Endothelial cell of umbilical vein (primary cell): ENCODE measurements around the gene GLYATL3. TPM values are rescaled to one million over a fixed set of nuclear protein-coding genes. Genes with fewer than 3 reads are reported as not detected.

Experiments
- BruUV-seq: library from RNA; stranded (reverse); fragments of 400-500 nt; replicated peaks from 2 replicates; lab custom pipeline; 2021; lab: Mats Ljungman, UMichigan
- CTCF ChIA-PET: fragments of 300-600, 350-600 bp; sonication (Branson Sonifier 250); formaldehyde crosslinking; loops from one replicate; lab custom pipeline; 2021; ENCODE audit warnings: antibody characterized with exemption, inconsistent platforms; lab: Charles Lee
- POLR2A ChIA-PET: fragments of 300-600, 350-600 bp; sonication (Branson Sonifier 250); formaldehyde crosslinking; loops from one replicate; lab custom pipeline; 2021; ENCODE audit warnings: antibody characterized with exemption, inconsistent platforms; lab: Charles Lee
- DNase-seq: peaks from one replicate; pipeline ENCODE4 v3.0.0-alpha.2; 2011; ENCODE audit warnings: low read depth, low spot score
- FAIRE-seq: peaks from 2 replicates; lab custom pipeline; 2011; peaks lifted over from hg19 to GRCh38; lab: Jason Lieb, UNC
- H2AFZ ChIP-seq: 2 replicates; pipeline ENCODE4 v1.6.0; 2012; ENCODE audit warnings: low read depth, low read length, control low read depth, inconsistent platforms
- H3K27ac ChIP-seq: 2 replicates; pipeline ENCODE4 v1.5.1; 2011; ENCODE audit warnings: low read depth, mild to moderate bottlenecking, control low read depth, low read length, moderate library complexity; ENCODE audit not compliant: insufficient read depth
- H3K27me3 ChIP-seq, 2 experiments: 2 replicates each; pipeline versions ENCODE4 v1.6.0 to v1.6.1; 2011; ENCODE audit warnings: low read length in 2 of 2, mixed read lengths in 1 of 2; ENCODE audit not compliant: control insufficient read depth in 2 of 2, insufficient read depth in 2 of 2
- H3K36me3 ChIP-seq, 2 experiments: 2 replicates in 1 of 2; 3 replicates in 1 of 2; pipeline ENCODE4 v1.5.1; 2011; ENCODE audit warnings: low read length in 2 of 2, mild to moderate bottlenecking in 1 of 2, moderate library complexity in 1 of 2; ENCODE audit not compliant: control insufficient read depth in 2 of 2, insufficient read depth in 2 of 2; ENCODE audit errors: extremely low read depth in 1 of 2
- H3K4me1 ChIP-seq: 3 replicates; pipeline ENCODE4 v1.5.1; 2011; ENCODE audit warnings: mild to moderate bottlenecking, low read length; ENCODE audit not compliant: control insufficient read depth, insufficient read depth; ENCODE audit errors: extremely low read depth
- H3K4me2 ChIP-seq: 2 replicates; pipeline ENCODE4 v1.6.1; 2011; ENCODE audit warnings: low read length, control low read depth, mixed read lengths; ENCODE audit not compliant: insufficient read depth
- H3K4me3 ChIP-seq, 3 experiments: fragments of 200-600 bp in 1 of 3; sonication (generic), shearing (Covaris generic) in 1 of 3; replicated peaks in 1 of 3; 2 replicates each; pipeline ENCODE4 v1.5.1; 2011 to 2016; ENCODE audit warnings: control low read depth in 3 of 3, low read length in 3 of 3, mild to moderate bottlenecking in 2 of 3, inconsistent platforms in 1 of 3, low read depth in 1 of 3, moderate library complexity in 1 of 3; ENCODE audit not compliant: insufficient read depth in 1 of 3
- H3K79me2 ChIP-seq: 2 replicates; pipeline ENCODE4 v1.6.0; 2012; ENCODE audit warnings: low read length, inconsistent platforms; ENCODE audit not compliant: control insufficient read depth, insufficient read depth
- H3K9ac ChIP-seq: replicated peaks from 2 replicates; pipeline ENCODE3; 2011; ENCODE audit warnings: low read length, control low read depth; ENCODE audit not compliant: insufficient read depth; ENCODE audit errors: extremely low read depth
- H3K9me1 ChIP-seq: replicated peaks from 3 replicates; pipeline ENCODE4 v1.6.0; 2011; ENCODE audit warnings: mild to moderate bottlenecking, low read length; ENCODE audit not compliant: control insufficient read depth, insufficient read depth; ENCODE audit errors: extremely low read depth
- H3K9me3 ChIP-seq: replicated peaks from 2 replicates; pipeline ENCODE4 v1.5.1; 2012; ENCODE audit warnings: low read length, inconsistent platforms; ENCODE audit not compliant: control insufficient read depth, insufficient read depth
- H4K20me1 ChIP-seq: replicated peaks from 2 replicates; pipeline ENCODE3; 2011; ENCODE audit warnings: mild to moderate bottlenecking, low read length; ENCODE audit not compliant: control insufficient read depth, insufficient read depth; ENCODE audit errors: extremely low read depth
- CTCF ChIP-seq, 2 donors: IDR thresholded peaks; 1 replicate in 1 of 2; 2 replicates in 1 of 2; pipeline ENCODE4 v1.5.1; 2011; ENCODE audit warnings: low read length in 2 of 2, mild to moderate bottlenecking in 2 of 2, moderate library complexity in 2 of 2, control low read depth in 1 of 2, inconsistent platforms in 1 of 2, low read depth in 1 of 2; ENCODE audit not compliant: insufficient read depth in 1 of 2; ENCODE audit errors: extremely low read depth in 1 of 2
- EZH2 ChIP-seq: IDR thresholded peaks from 2 replicates; pipeline ENCODE4 v1.6.1; 2012; ENCODE audit warnings: borderline replicate concordance, low read depth, mild to moderate bottlenecking, moderate library complexity, low read length, inconsistent platforms; ENCODE audit not compliant: severe bottlenecking
- FOS ChIP-seq: IDR thresholded peaks from 2 replicates; pipeline ENCODE4 v1.6.1; 2011; ENCODE audit warnings: mild to moderate bottlenecking, low read length, moderate library complexity, borderline replicate concordance; ENCODE audit not compliant: insufficient read depth
- GATA2 ChIP-seq: IDR thresholded peaks from 2 replicates; pipeline ENCODE4 v1.7.0; 2011; ENCODE audit warnings: low read depth, mild to moderate bottlenecking, moderate library complexity, mixed read lengths, low read length; ENCODE audit not compliant: insufficient read length, insufficient read depth
- JUN ChIP-seq: IDR thresholded peaks from 2 replicates; pipeline ENCODE4 v1.6.1; 2011; ENCODE audit warnings: borderline replicate concordance, low read depth; ENCODE audit not compliant: insufficient read length, insufficient read depth
- MAX ChIP-seq: IDR thresholded peaks from 2 replicates; pipeline ENCODE4 v1.6.1; 2011; ENCODE audit not compliant: insufficient read depth, insufficient read length
- MYC ChIP-seq: IDR thresholded peaks from one replicate; pipeline ENCODE4 v1.6.1; 2011; ENCODE audit warnings: mild to moderate bottlenecking, low read depth, low read length
- POLR2A ChIP-seq: IDR thresholded peaks from 2 replicates; pipeline ENCODE4 v1.6.1; 2012; ENCODE audit warnings: low read depth, mild to moderate bottlenecking, control low read depth, low read length
- POLR2AphosphoS5 ChIP-seq: IDR thresholded peaks from 2 replicates; pipeline ENCODE4 v1.6.1; 2012; ENCODE audit warnings: low read depth, mild to moderate bottlenecking, control low read depth, low read length, moderate library complexity; ENCODE audit not compliant: insufficient read depth
- dilution Hi-C: fragments of 300-500 bp; cut with MboI; formaldehyde crosslinking; loops from one replicate; pipeline ENCODE4 v1.15.0; 2019; ENCODE audit warnings: low sequenced_read_pairs; ENCODE audit not compliant: extremely low pct_ligation_motif_present
- intact Hi-C: fragments of 100-400 bp; cut with micrococcal nuclease; formaldehyde crosslinking; loops from one replicate; pipeline ENCODE4 v1.10.0; 2022
- polyA plus RNA-seq, 4 experiments: library from polyadenylated mRNA; depleted of rRNA in 3 of 4; stranded (reverse) in 3 of 4; unstranded in 1 of 4; fragments of >200 nt; gene quantifications; 2 replicates each; pipeline versions ENCODE4 v1.2.1 to v1.2.3, GENCODE V29; 2011 to 2012; ENCODE audit warnings: missing spikeins in 1 of 4
- total RNA-seq: library from RNA; stranded (reverse); gene quantifications from 2 replicates; pipeline ENCODE4 v1.2.3, GENCODE V29; 2021

GLYATL3 gene
- total and polyA plus RNA-seq, 2 donors (not counting 3 experiments of a cell fraction or from before 2014, with no cell fraction given) = not detected

DNA sequence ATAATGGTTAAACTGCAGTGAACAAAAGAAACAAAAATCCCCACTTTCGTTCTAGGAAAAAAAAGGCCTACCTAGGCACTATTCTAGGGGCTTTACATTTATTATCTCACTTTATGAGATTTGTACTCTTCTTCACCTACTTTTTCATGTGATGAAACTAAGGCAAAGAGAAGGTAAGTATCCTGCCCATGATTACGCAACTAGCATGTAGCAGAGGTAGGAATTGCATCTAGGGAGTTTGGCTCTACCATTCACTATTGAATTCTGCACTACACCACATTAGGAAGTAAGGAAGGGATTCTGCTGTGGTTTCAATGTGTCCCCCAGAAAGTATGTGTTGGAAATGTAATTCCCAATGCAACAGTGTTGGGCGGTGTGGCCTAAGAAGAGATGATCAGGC lies 39.4 kb downstream of the GLYATL3 start:
- H3K4me2 ChIP-seq = no peak overlapping the region
- H3K36me3 ChIP-seq = no peaks in the 10 kb centered on the region
- BruUV-seq = no TSS peak
- H3K9ac ChIP-seq = no peak overlapping the region
- dilution Hi-C loops = no loop called here
- TF ChIP-seq GATA2 = no peak
- TF ChIP-seq JUN = no peak
- no peak for TF ChIP-seq MYC
- TF ChIP-seq EZH2 = no peak
- no peak for TF ChIP-seq FOS
- no peak for TF ChIP-seq POLR2AphosphoS5
- TF ChIP-seq MAX = no peak
- TF ChIP-seq CTCF (IDR thresholded peaks at IDR 0.05; ENCODE audit: extremely low read depth in 1 of 2, insufficient read depth in 1 of 2, low read depth in 1 of 2, low read length in 2 of 2) = no peak
- TF ChIP-seq POLR2A = no peak
- no peaks in the 10 kb centered on the region for H3K9me1 ChIP-seq
- FAIRE-seq (no peak), DNase-seq (no peak)
- H3K4me3 ChIP-seq = no peak overlapping the region
- H3K27ac ChIP-seq = no peak overlapping the region
- H3K9me3 ChIP-seq = no peaks in the 10 kb centered on the region
- CTCF ChIA-PET = no interaction called here
- peaks cover 14% of the 10 kb centered on the region for H3K4me1 ChIP-seq
- no peaks in the 10 kb centered on the region for H3K79me2 ChIP-seq
- no peaks in the 10 kb centered on the region for H3K27me3 ChIP-seq
- POLR2A ChIA-PET = no interaction called here
- no peaks in the 10 kb centered on the region for H4K20me1 ChIP-seq
- intact Hi-C loops = no loop called here
- no peak overlapping the region for H2AFZ ChIP-seq
